Glomerular visceral epithelial cell (primary cell): ENCODE data around the gene MDP1.

Experiments
- DNase-seq: peaks from one replicate; pipeline ENCODE4 v3.0.0-alpha.2; 2016; ENCODE audit errors: extremely low spot score

Gene MDP1

DNA sequence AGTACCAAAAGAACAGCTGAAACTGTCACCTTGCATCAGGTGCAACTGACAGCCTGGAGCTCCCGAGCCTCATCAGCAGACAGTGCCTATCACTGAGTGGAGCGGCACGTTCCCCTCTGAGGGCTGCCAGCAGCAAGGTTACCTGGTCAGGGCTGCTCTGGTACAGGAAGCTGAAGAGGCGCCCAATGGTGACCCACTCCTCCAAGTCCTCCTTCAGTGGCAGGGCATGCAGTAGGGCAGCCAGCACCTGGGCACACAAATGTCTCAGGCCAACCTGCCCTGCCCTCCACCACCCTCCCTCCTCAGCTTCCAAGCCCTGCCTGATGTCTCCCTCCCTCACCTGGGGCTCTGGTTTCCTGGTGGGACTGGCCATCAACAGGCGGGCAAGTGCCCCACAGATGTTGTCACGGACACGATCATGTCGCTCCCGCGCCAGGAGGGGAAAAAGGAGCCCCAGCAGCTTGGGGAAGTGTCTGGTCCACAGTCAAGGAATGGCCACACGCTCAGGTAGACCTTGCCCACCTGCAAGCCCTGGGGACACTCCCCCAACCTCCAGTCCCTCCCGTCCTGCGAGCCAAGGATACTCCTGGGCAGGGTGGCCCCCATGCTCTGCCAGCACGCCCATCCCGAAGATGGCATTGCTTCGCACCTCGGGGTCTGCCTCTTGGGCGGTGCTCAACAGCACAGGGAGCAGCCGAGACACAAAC is 34.3 kb downstream of the MDP1 start:
- DNase-seq: no peak

DNA sequence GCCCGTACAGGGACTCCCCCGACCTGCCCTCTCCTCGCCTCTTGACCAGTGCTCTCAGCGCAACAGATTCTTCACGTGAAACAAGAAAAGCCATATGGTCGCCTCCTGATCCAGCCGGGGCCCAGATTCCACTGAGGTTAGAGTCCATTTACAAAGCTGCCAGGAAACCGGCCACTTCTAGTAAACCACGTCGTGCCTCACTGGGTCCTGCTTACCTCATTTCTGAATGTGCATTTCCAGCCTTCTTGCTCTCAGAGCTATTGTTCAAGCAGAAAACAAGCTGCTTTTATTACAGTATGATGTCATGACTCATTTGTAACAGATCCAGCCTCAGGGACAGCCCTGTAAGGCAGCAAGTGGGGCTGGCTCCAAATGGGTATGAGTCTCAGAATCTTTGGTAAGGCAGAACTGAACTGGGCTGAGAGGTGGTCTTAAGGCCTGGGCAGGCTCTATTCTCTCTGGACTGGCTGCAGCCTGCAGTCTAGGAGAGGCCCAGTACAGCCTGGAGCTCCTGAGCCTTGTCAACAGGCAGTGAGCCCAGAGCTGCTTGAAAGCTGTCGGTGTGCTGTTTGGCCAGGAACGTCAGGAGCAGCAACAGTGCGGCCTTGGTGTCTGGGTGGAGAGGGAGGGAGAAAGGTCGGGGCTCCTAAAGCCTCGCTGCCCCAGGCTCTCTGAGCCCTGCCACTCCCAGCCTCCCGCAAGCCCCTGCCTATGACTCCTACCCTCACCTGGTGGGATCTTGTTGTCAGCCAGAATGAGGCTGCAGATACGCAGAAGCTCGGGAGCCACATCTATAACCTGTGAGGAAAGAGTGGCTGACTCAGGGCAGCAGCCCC is 35.7 kb downstream of the MDP1 start:
- peak; percentile 90 for DNase-seq

DNA sequence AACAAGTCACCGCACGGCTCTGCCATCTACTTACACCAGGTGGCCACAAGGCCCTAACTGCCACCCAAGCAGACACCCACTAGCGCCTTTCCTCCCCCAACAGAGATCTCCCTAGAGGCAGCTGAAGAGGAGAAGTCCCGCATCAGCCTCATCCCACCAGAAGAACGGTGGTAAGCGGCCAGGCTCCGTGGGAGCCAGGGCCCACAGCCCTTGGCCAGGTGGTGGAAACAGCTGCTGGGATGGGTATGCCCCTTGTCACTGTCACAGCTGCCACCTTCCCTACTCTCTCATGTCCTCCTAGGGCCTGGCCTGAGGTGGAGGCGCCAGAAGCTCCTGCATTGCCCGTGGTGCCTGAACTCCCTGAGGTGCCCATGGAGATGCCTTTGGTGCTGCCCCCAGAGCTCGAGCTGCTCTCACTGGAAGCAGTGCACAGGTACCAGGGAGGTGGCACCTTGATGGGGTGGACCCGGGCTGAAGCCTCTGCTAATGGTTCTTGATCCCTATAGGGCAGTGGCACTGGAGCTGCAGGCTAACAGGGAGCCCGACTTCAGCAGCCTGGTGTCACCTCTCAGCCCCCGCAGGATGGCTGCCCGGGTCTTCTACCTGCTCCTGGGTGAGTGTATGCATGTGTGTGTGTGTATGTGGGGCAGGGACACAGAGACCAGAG is 36.4 kb downstream of the MDP1 start:
- no peak for DNase-seq

DNA sequence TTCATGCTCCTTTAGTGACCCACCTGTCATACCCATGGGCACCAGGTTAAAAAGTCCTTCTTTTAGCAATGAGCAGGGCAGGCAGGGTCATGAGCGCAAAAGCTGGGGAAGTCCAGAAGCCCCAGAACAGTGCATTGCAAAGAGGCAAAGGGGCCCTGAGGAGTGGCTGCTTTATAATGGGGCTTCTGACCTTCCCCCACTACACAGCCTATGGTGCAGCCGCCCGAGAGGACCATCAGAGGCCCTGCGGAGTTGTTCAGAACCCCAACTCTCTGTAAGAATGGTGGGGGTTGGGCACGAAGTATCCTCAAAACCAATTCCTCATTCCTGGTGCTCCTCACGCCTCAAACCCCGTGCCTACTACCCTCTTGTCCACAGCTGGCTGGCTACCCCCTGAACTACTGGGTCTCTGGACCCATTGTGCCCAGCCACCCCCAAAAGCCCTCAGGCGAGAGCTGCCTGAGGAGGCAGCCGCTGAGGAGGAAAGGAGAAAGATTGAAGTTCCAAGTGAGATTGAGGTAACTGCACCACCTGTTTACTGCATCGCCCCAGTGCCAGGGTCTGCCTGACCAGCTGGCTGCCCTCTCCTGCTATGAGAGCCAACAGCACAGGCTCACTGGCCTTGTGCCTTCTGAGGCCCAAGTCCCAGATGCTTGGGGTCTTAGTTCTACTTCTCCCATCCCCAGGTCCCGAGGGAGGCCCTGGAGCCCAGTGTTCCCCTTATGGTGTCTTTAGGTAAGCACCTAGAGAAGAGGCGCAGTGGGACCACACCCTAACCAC is 37.3 kb downstream of the MDP1 start:
- DNase-seq: no peak

DNA sequence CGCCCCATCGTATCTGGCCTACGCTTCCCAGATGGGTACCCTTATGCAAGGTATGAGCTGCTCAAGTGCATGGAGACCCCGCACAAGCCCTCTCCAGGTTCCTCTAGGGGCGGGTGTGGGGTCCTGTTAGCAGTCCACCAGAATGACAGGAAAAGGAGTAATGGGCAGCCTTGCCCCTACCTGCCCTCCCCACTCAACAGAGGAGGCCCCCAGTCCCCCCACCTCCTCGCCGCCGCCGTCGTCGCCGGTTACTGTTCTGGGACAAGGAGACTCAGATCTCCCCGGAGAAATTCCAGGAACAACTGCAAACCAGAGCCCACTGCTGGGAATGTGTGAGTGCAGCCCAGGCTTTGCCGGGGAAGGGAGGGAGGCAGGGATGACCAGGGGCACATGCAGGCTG is 38.0 kb downstream of the MDP1 start:
- no peak for DNase-seq

DNA sequence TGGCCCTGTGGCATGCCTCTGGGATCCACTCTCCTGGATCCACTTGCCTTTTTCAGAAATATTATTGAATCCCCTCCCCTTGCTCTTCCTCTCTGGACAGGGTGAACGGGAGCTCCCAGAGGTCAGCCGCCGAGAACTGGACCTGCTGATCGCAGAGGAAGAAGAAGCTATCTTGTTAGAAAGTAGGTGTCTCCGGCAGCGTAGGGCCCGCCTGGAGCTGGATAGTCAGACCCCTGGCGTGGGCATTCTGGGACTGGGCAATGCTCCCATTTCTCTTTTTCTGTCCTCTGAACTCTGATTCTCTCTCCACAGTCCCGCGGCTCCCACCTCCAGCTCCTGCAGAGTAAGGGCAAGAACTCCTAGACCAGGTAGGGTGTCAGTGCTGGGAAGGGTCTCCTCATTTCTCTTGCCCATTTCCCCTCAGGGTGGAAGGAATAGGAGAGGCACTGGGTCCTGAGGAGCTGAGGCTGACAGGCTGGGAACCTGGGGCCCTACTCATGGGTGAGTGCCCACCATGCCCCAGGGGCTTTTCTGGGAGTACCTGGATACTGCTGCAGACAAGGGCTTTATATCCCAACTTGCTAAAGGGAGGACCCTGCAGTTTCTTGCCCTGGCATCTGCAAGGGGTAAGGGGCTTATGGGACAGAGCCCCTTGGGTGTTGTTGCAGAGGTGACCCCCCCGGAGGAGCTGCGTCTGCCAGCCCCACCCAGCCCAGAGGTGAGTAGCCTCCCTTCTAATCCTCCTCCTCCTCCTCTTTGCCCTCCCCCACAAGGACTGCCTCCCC is 38.6 kb downstream of the MDP1 start:
- DNase-seq: no peak

DNA sequence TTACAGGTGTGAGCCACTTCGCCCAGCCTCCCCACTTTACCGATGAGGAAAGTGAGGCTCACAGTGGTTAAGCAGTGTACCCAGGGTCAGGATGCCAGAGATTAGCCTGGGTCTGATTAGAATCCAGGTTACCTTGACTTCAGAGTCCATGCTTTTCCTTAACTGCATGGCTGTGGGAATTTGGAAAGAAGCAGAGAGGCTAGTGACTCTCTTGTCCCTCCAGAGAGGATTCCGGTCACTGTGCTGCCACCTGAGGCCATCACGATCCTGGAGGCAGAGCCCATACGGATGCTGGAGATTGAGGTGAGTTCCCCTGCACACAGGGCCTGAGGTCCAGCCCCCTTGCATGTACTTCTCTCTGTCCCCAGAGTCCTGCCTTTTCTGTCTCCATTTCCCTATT is 39.3 kb downstream of the MDP1 start:
- no peak for DNase-seq

DNA sequence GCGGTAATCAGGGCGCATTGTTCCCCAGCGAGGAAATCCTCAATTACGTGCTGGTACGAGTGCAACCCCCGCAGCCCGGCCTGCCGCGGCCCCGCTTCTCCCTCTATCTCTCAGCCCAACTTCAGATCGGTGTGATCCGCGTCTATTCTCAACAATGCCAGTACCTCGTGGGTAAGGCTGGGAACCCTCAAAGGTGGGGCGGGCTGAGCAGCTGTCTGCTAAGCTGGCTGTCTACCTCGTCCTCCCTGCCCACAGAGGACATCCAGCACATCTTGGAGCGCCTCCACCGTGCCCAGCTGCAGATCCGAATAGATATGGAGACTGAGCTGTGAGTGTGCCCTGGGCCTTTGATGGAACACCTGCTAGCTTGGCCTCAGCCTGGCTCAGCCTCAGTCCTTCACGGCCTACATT is 43.0 kb downstream of the MDP1 start:
- DNase-seq: no peak

DNA sequence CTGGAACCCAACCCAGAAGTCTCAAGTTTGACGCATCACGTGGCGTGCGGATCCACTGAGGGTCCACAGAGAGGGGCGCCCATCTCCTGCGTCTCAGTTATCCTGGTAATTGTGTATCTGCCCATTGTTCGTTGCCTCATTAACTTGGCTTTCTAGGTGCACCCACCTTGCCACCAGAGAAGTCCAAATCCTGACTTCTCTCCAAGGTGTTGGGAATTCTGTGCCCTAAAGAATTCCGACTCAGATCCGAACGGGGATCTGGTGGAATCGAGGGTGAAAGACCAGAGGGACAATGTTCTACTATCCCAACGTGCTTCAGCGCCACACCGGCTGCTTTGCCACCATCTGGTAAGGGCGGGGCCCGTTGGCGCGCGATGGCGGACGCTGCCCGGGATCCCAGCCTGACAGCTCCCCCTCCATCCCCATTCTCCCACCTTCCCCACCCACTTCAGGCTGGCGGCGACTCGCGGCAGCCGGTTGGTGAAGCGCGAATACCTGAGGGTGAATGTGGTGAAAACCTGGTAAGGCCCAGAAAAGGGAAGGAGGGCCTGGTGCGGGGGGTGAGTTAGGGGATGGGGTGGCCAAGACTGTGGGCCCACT is 43.5 kb downstream of the MDP1 start:
- DNase-seq: no peak

DNA sequence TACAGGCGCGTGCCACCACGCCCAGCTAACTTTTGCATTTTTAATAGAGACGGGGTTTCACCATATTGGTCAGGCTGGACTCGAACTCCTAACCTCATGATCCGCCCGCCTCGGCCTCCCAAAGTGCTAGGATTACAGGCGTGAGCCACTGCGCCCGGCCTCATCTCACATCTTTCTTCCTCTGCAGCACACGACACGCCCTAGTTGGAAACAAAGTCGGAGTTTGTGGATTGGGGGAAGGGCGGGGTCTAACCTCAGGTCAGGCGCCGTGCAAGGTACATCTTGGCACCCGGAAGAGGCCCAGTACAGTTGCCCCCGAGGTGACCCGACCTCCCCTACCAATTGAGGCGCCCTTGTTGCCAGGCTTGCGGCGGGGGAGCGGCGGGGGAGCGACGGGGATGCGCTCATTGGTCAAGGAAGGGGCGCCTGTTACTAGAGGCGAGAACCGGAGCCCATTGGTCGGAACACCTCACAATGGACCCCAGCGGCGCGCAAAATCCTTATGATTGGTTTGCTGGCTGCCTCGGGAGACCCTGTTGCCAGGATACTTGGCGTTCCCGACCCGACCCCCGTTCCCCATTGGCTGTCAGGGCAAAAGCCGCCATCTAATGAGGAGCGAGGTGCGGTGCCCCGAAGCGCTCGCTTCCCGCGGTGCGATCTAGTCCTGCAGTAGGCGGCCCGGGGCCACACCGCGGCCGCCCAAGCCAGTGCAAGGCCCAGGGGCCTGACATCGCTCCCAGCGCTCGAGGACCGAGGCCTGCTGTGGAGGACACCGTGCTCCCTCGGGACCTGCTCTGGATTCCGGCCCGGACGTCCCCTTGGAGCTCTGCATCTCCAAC is 44.2 kb downstream of the MDP1 start, which contains the start of gene REC8:
Gene REC8 (plus strand): TSS at position 659 of the 839 bp plus-strand sequence. CDS start 473 bp downstream, outside the sequence.
- DNase-seq: no peak

DNA sequence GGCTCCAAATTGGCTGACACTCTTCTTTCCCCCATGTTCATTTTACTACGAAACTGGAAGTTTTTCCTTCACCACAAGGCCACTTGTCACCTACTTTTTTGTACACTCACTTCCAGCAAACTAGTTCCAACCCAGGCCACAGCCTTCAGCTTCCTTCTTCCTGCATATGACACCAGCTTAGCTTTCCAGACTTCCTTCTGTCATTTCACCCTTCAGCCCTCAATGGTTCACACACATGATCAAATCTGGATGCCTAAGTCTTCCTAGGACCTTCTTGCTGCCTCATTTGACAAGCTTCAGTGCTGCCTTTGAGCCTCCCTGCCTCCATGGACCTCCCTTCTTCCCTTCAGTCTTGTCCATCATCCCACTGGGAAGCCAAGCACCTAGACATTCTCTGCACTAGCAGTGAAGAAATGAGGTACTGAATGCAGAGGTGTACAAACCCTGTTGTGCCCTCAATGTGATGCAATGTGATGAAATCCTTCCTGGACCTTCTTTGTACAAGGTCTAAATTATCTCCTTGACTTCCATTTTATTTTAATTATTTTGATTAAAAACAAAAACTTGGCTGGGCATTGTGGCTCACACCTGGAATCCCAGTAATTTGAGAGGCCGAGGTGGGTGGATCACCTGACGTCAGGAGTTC is 48.3 kb downstream of the MDP1 start:
- no peak for DNase-seq

DNA sequence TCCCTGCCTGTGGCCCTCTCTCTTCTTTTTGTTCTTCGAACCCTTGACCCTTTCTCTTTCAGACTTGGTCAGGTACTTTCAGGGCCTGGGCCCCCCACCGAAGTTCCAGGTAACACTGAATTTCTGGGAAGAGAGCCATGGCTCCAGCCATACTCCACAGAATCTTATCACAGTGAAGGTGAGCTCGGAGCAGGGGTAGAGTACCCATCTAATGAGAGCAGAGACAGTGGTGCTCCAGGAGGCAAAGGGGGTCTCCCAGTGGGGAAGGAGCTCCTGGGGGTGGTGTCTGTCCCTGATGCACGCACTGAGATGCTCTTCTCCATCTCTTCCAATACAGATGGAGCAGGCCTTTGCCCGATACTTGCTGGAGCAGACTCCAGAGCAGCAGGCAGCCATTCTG is 50.1 kb downstream of the MDP1 start:
- DNase-seq: no peak

DNA sequence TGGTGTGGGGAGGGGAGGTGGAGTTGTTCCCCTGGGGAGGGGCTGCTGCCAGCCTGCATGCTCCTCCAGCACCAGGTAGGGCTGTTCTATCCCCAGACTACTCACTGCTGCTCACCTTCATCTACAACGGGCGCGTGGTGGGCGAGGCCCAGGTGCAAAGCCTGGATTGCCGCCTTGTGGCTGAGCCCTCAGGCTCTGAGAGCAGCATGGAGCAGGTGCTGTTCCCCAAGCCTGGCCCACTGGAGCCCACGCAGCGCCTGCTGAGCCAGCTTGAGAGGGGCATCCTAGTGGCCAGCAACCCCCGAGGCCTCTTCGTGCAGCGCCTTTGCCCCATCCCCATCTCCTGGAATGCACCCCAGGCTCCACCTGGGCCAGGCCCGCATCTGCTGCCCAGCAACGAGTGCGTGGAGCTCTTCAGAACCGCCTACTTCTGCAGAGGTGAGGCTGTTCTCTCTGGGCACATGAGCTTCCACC is 51.3 kb downstream of the MDP1 start:
- no peak for DNase-seq
